Body of pancreas (tissue), 4 donors: ENCODE data around the gene TGM4.

ENCODE experiments used
- CTCF ChIP-seq, 7 experiments: fragments of 450-650 bp in 4 of 7; fragments of 200-600 bp in 3 of 7; sonication (generic) in 3 of 7; IDR thresholded peaks; one replicate each; pipeline ENCODE4 v1.5.1; 2016 to 2019; ENCODE audit warnings: antibody characterized with exemption in 7 of 7
- POLR2A ChIP-seq, 3 donors: fragments of 450-650 bp; IDR thresholded peaks; one replicate each; pipeline ENCODE4 v1.6.1; 2016; ENCODE audit warnings: antibody characterized with exemption in 3 of 3, mild to moderate bottlenecking in 2 of 3

- TF ChIP-seq POLR2A (IDR thresholded peaks at IDR 0.05) (no peak), CTCF (IDR thresholded peaks at IDR 0.05) (no peak)
These were observed 50.2 kb downstream of the TGM4 start for GRCh38 chr3:44924457-44925084.
